Activated CD8-positive, alpha-beta memory T cell treated with anti-CD3 and anti-CD28 coated beads for 48 hours (primary cell): ENCODE data around the gene OR10V1.

Source experiments
- DNase-seq, 3 experiments: peaks; one replicate each; pipeline ENCODE4 v3.0.0-alpha.2; 2020; ENCODE audit warnings: low read depth in 2 of 3, low spot score in 2 of 3

Gene OR10V1, protein sequence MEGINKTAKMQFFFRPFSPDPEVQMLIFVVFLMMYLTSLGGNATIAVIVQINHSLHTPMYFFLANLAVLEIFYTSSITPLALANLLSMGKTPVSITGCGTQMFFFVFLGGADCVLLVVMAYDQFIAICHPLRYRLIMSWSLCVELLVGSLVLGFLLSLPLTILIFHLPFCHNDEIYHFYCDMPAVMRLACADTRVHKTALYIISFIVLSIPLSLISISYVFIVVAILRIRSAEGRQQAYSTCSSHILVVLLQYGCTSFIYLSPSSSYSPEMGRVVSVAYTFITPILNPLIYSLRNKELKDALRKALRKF

DNA sequence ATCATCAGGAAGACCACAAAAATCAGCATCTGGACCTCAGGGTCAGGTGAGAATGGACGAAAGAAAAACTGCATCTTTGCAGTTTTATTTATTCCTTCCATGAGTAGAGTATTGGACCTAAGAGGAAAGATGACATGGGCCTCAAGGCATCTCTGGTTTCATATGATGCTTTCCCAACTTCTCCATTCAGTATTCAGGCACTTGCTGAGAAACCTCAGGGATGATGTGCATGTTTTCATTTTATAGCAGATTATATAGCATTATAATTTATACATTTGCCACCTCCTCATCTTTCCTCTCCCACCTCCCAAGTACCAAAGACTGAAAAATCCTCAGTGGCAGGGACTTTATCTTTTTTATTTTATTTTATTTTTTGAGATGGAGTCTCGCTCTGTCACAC is at the start of gene OR10V1:
Gene OR10V1 (minus strand): TSS at position 101 of the 400 bp plus-strand sequence. CDS start 0 bp downstream, at position 101.
- DNase-seq = no peak

DNA sequence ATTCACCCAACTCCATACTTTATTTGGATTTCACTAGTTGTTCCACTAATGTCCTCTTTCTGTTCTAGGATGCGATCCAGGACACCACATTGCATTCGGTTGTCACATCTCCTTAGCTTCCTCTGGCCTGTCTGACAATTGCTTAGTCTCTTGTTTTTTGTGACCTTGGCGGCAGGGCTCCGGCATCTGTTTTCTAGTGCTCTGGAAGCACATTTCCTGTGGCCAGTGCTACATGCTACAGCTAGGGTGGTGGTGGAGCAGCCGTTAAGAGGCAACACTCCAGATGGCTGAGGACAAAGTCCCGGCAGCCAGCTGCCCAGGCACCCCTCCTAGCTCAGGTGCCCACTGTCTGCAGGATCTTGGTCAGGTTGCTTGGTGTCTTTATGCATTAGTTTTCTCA is 48.3 kb upstream of the OR10V1 start:
- no peak for DNase-seq

DNA sequence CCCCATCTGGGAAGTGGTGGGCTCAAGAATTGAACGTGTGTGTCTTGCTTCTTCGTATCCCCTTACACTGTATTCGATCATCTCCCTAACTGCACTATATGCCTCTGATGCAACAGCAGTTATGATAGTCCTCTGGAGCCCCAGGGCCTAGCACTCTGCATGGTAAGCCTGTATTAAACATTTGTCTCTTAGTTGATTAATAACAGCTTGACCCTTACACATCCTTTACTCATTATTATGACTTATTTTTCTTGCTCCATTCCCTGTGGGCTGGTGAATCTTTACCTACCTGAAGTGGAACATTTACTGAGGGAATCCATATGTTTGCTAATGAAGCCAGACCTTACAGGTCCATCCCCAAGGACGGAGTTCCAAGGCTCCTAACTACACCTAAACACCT is 47.1 kb upstream of the OR10V1 start:
- DNase-seq = no peak

DNA sequence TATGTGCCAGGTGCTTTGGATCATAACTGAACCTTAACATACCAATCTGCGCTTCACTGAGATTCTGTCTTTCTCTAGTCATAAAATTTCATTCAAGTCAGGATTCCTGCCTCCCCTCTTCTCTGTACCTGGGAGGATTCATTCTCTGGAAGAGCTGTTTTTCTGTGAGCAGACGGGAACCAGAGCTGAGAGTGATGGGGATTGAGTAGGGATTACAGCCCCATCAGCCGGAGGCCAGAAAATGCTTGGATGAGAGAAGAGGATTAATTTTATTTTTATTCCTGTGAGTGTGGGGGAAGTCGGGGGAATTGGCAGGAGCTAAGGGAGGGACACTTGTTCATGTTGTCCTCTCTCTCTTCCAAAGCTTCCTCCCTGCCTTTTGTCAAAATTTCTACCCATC is 46.3 kb upstream of the OR10V1 start:
- DNase-seq = no peak

DNA sequence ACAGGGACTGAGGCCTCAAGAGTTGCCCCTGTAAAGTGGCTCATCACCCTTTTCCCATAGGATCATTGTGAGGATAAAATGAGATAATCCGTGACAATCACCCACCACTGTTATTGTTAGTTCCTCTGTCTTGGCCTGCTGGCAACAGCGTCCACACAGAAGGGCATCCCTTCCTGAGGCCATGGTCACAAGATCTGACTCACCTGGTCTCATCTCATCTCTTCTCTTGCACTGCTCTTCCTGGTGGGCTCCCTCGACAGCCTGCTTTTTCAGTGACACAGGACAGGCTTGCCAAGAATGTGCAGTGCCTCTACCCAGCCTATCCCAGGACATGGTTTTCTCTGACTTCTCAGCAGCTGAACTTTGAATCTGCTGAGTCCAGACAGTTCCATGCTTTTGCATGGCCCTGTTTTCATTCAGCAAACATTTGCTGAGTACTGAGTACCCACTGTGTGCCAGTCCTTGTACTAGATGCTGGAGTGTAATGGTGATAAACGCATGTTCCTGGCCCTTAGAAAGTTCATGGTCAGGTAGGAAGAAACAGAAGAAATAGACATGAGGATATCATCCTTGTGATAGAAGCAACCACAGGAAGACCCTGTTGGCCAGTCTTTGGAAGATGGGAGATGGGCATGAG is 44.9 kb upstream of the OR10V1 start:
- DNase-seq = no peak

DNA sequence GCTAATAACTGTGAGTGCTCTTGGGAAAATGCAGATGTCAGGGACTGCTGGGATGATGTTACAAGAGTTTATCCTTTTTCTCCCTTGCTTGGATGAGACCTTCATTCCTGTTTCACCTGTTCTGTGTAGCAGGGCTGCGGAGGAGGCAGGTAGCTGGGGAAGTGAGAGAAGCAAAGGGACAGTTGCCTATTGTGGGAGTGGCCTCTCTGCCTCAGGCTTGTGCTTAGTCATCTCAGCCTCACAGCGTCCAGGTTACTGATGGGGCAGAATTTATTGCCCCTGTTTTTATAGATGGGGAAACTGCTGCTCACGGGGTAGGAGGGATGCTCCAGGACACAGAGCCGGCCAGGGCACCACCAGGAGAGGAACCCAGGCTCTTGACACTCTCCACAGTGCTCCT is 43.2 kb upstream of the OR10V1 start:
- no peak for DNase-seq

DNA sequence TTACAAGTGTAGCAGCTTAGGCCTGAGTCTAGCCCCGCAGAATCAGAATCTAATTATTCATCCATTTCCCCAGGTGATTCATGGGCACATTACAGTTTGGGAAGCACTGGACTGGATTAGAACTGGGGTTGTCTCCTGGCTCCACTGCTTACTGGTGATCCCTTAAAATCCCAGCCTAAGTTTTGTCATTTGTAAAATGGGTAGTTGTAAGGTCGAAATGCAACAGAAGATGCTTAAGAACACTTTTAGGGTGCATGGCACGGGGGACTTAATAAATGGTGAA is 42.9 kb upstream of the OR10V1 start:
- DNase-seq = no peak

DNA sequence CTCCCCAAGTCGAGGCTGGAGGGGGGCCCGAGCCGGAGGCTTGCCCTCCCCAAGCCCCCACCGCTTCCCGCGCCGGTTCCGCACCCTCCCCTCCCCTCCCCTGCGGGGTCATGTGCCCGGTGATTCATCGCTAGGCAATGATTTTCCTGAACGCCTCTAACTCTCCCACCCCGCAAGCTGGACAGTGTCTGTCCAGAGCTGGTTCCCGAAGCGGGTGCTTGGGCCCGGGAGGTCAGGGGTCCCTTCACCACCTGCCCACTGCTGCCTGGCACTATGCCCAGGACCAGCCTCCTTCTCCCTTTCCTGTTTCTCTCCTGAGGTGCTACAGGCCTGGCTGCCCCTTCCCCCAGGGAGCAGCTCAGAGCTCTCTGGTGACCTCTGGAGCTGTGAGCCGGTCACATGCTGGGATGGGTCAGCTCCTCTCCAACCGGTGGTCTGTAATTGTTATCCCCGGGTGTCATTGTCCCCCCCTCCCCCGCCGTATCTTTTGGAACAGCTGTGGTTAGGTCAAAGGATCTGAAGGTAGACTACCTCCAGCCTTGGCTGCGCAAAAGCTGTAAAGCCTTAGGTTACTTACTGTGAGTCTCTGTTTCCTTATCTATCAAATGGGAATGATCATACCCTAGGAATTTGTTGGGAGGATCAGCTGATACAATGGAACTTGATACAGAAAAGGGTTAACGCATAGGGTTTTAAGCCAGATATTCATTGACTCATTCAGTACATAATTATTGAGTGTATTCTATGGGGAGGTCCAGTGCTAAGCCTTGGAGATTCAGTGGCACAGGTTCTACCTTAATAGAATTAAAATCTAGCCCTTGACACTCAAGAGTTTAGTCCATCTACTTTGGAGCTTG is 42.3 kb upstream of the OR10V1 start:
- no peak for DNase-seq

DNA sequence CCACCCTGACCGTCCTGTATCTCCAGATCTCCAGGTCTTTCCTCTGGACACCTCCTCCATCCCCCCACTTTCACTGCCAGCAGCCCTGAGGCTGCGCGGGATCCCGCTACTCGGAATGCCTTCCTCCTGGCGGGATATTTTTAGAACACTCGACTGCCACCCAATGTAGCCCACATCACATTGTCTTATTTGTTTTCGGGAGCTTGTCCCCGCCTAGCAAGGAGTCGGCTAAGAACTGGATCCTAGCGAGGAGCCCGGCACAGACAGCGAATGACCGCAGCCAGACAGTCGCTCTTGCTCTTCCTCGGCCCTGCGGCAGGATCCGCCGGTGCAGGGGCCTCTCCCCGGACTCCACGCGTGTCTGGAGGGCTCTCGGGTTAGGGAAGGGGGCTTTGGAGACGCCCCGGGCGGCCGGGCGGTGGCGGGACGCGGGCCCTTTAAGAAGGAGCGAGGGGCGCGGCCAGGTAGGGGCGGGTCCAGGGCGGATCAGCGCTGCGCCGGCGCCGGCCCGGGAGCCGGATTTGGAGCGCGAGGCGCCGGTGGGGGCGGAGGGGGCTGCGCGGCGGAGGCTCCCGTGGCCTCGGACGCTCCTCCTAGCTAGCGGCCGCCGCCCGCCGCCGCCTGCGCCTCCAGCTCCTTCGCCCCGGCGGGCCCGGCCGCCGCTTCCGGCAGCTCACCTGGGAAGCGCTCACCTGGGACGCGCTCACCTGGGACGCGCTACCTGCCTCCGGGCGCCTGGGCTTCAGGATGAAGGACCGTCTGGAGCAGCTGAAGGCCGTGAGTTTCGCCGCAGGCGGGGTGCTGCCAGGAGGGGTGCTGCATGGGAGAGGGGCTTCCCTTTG is 41.4 kb upstream of the OR10V1 start, which contains the start of gene STX3:
Gene STX3 (plus strand): TSS at position 518 of the 842 bp plus-strand sequence. CDS start 230 bp downstream, at position 748.
- peak in 2 of 3 experiments; percentile 35 to 40 for DNase-seq

DNA sequence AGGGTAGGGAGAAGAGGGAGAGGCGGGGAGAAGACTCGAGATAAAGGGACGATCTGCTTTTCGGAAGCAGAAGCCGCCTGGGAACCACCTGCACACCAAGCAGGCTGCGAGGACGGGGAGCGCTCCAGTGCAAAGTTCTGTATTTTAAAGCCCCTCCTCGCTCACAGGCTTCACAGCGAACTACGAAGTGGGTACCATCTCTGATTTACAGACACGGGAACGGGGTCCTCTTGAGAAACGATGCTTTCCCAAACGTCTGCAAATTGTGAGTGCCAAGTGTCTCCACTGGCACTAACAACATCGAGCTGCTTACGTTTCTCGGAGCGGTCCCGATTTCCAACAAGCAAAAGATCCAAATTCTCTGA is 40.8 kb upstream of the OR10V1 start:
- DNase-seq = peak in 2 of 3 experiments; percentile 4 to 15

DNA sequence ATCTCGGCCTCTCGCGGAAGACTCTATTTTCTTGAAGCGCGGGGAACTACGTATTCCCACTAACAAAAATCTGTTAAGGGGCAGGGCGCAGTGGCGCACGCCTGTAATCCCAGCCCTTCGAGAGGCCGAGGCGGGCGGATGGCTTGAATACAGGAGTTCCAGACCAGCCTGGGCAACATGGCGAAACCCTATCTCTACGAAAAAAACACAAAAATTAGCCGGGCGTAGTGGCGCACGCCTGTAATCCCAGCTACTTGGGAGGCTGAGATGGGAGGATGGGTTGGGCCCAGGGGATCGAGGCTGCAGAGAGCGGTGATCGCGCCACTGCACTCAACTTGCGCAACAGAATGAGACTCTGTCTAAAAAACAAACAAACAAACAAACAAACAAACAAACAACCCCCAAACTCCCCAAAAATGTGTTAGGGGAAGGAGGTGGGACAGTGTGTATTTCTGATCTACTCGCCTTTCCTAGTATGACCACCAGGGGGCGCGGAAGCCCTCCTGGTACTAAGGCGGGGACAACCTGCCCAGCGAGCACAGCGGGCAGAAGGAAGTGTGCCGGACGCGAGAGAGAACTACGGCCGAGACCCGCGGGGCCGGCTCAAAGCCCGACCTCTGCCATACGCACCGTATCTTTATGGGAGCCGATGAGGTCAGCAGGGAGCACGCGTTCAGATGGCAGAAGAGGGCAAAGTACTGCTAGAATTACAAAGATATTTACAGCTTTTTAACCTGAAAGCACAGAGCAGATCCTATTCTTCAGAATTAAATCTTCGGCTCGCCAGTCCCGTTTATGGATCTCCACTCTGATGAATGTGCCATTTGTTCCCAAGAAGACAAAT is 40.2 kb upstream of the OR10V1 start:
- DNase-seq = peak; percentile 46 to 82 (median 75)

DNA sequence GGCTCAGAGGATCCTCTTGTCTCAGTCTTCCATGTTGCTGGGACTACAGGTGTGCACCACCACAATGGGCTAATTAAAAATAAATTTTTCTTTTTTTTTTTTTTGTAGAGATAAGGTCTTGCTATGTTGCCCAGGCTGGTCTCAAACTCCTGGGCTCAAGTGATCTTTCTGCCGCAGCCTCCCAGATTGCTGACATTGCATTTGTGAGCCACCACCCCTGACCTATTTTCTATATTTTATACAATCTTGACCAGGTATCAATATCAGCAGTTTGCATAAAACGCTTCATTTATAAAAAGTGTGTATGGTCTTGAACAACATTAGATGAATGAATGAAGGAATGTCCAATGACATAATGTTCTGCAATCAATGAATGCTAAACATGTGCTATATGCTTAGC is 32.5 kb upstream of the OR10V1 start:
- no peak for DNase-seq

DNA sequence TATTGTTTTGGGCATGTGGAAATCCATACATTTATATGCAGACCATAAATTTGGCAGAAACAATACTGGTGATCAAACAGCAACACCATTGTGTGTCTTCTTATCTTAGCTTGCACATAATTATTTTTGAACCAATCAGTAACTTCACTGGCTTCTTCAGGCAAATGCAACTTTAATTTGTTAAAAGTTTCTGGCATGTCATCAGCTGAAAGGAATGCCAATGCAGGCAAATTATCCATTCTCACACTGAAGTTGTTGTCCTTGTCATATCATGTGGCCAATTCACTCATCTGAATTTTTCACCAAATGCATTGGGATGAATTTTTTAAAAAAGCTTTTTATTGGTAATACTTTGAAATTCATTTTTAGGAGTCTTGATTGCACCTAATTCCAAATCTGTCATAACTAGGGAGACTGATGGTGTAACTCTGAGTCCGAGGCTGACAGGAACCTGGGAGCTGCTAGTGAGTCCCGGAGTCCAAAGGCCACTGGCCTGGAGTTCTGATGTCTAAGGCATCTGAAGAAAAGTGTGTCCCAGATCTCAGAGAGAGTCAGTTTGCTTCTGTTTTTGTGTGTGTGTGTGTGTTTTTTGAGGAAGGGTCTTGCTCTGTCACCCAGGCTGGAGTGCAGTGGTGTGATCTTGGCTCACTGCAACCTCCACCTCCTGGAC is 17.4 kb upstream of the OR10V1 start:
- DNase-seq = no peak

DNA sequence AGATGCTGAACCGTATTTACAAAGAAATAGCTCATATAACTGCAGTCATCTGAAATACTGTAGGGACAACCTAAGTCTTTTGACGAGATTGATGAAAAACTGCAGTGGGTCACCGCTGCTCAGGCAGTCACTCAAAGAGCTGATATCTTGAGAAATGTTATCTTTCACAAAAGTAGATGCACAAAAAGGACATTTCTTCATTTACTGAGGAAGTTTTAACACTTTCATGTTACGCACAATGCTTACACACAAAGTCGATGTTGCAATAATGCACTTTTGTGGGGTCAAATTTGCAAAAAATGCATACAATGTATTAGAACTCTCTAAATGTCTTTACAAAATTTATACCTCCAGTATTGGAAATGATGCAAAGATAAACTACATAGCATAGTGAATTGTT is 16.2 kb upstream of the OR10V1 start:
- no peak for DNase-seq

DNA sequence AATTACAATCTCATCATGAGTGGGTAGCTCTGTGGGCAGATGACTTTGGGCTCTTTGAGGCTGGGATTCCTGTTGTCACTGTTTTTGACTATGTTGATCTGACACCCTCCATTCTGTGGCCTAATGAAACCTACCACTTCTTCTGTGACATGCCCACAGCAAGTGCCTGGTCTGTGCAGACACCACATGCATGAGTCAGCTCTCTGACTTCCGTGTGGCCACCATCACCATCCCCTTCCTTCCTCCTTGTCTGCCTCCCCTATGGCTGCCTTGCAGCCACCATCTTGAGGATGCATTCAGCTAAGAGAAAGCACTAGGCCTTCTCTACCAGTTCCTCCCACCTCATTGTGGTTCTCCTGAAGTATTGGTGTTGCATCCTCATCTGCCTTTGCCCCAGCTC is 15.3 kb upstream of the OR10V1 start:
- DNase-seq = peak in 1 of 3 experiments; percentile 0

DNA sequence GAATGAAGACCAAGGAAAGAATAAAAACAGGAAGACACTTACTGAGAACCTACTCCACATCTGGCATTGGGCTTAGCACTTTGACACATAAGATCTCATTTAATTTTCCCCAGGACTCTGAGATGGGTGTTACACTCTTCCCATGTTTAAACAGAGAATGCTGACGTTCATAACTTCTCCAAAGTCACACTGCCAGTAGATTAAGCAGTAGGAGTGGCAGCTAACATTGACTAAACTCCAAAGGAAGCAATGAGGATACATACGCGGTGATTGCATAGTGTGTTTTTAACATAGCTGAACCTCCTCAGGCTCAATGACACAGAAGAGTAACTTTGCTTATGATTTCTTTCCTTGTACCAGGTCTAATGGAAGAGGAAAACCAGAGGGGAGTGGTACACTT is 14.5 kb upstream of the OR10V1 start:
- DNase-seq = no peak

DNA sequence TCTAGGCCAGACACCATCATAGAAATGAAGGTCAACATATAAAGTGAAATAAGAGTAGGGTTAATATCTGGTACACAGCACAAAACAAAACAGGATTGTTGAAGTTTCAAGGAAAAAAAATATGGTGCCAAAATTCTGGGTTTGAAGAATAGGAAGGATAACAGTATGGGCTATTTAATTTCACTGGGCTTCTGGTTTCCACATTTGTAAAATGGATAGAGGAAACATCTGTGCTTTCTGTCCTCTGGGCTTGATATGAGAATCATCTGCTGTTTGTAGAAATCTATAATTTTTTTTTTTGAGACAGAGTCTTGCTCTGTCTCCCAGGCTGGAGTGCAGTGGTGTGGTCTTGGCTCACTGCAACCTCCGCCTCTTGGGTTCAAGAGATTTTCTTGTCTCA is 13.8 kb upstream of the OR10V1 start:
- no peak for DNase-seq

DNA sequence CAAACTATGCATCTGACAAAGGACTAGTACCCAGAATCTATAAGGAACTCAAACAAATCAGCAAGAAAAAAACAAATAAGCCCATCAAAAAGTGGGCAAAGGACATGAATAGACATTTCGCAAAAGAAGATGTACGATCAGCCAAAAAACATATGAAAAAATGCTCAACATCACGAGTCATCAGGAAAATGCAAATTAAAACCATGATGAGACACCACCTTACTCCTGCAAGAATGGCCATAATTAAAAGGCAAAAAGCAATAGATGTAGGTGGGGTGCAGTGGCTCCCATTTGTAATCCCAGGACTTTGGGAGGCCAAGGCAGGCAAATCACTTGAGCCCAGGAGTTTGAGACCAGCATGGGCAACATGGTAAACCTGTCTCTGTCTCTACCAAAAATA is 10.4 kb upstream of the OR10V1 start:
- DNase-seq = no peak

DNA sequence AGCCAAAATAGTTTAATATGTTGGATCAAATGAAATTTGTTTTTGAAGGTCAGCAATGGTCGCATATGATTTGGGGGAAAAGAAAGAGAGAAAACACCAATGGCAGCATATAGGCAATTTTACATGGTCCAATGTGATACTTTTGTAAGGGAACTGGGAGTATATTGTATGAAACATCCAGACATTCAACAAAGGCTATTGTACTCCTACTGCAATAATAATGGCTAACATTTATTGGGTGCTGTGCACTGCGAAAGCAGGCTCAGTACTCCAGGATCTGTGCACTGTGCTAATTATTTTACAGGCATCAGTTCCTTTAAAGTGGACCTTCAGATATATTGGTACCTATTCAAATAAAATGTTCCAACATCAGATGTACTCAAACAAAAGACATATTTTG is 5.9 kb upstream of the OR10V1 start:
- DNase-seq = no peak

DNA sequence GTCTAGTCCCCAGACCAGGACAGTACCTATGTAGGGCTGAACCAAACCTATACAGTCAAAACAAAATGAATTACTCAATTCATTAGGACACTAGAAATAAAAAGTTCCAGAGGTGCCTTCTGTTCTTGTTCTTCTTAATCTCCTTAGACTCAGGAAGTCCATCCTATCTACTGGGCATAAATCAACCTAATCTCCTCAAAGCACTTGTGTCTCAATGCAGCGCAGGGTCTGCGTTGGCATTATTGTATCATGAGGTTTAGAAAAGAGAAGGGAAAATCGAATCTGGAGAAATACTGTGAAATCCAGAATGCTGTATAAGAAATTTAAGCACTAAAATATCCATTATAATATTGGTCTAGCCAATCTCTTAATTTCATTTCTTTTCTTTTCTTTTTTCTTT is 2.4 kb upstream of the OR10V1 start:
- no peak for DNase-seq
